G401.6 (cell line): ENCODE data around the gene DBN1.

Experiments used
- FAIRE-seq: peaks from 2 replicates; lab custom pipeline; 2012; peaks lifted over from hg19 to GRCh38; lab: Jason Lieb, UNC

Gene DBN1

GRCh38 chr5:177455661-177456590 is 17.5 kb downstream of the DBN1 start:
- no peak for FAIRE-seq

GRCh38 chr5:177455036-177455660 is 18.3 kb downstream of the DBN1 start:
- FAIRE-seq: no peak

DNA sequence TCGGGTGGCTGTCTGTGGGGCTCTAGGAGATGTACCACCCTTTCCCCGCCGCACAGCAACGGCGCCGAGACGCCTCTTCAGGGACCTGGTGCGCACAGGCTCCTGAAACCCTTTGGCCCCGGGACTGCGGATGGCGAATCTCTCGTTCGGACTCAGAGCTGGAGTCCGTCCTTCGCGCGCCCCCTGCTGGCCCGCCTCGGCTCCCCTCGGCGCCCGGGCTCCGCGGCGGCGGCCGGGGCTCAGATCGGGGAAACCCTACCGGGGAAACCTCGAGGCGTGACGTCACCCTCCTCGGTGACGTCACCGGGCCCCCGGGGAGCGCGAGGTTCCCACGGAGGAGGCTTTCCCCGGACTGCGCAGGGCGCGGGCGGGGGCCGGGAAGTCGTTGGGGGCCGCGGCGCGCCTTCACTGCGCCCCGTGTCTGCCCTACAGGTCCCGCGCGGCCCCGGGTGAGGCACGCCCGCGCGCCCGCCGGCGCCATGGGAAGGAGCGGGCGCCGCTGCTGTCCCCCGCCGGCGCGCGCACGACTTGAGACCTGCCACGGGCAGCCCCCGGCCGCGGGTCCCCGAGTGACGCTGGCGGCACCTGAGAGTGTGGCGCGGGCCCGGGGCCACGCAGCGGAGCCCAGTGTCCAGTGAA is 18.9 kb downstream of the DBN1 start:
- no peak for FAIRE-seq

GRCh38 chr5:177453852-177454396 is 19.5 kb downstream of the DBN1 start:
- no peak for FAIRE-seq

DNA sequence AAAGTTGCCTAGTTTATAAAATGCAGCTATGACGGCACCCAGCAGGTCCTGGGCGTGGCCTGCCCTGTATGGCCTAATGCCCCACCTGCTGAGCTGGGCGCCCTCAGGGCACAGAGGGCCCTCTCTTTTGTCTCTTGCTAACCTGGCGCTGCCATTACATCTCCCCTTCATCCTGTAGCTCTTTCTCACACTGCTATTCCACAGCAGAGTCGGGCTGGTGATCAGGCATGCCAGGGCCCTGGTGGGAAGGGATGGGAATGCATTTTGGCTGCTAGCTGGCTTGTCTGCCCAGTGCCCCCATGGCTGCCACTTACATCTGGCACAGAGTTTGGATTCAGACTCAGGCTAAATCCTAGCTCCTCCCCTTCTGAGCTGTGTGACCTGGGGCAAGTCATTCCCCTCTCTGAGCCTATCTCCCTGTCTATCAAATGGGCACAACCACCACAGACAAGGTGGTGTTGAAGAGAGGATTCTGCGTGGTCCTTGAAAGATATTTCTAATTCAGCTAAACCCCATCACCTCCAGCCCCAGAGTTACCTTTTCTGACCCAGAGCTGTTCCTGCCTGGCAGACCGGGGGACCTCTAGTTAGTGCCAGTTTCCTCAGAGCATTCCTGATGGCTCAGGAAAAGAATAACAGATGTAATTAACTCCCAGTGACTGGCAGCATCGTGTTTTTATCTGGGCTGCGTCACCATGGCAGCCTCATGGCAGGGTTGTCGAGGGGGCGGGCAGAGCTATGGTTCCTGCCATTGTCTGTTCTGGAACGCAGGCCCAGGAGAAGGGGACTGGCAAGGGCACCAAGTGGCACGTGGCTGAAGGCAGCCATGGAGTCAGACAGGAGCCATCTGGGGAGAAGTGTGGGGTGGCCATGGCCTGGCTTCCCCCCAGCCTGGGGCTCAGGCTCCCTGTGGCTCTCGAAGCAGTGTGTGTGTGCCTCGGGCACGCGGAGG is 20.5 kb downstream of the DBN1 start:
- no peak for FAIRE-seq

DNA sequence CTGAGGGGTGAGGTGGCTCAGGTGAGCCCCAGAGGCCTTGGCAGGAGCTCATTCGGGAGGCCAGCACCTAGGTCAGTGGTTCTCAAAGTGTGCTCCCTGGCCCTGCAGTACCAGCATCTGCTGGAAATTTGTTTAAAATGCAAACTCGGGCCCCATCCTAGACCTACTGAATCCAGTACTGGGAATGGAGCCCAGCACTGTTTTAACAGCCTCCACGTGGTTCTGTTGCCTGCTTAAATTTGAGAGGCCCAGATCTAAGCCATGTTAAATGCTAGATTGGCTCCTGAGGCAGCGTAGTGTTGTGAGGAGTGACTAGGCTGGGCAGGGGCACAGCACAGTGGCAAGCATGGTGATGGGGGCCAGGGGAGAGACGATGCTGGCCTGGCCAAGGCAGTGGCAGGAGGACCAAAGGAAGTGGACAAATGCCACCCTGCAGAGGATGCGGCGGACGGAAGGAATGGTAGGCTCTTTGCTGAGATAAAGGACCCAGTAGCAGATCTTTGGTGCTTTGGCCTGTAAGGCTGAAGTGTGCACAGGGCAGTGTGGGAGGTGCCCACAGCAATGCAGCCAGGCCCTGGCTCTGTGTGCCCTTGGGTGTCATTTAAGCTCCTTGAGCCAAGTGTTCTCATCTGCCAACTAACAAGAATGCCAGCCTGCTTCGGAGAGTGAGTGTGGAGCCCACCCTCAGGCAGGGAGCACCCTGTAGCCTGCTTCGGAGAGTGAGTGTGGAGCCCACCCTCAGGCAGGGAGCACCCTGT is 22.6 kb downstream of the DBN1 start:
- FAIRE-seq: no peak

- FAIRE-seq: no peak
Observed at GRCh38 chr5:177449140-177450061, 24.0 kb downstream of the DBN1 start.

DNA sequence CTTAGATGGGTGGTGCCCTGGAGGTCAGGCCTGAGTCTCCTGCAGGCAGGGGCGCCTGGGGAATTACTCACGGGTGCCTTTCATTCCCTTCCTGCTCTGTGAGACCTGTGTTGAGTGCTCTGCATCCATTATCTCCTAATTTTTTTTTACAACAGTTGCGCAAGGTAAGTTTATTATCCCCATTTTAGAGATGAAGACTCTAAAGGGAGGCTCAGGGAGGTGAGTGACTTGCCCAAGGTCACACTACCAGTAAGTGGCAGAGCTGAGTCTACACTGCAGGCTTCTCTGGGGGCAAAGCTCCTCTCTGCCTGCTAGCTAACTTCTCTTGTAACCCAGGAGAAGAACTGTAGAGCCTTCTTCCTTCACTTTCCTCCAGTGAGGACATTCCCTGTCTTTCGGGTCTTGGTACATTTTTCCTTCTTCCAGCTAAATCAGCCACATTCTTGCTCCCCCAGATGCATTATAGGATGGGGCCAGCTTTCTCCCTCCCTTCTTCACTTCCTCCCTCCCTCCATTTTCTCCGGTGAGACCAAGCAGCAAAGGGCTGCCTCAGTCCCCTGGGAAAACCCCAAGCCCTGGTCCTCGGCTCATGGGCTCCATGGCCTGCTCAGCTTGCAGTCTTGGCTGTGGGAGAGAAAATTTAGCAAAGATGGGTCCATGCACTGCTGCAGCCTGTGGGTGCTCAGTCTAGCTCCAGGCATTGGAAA is 25.0 kb downstream of the DBN1 start:
- no peak for FAIRE-seq

DNA sequence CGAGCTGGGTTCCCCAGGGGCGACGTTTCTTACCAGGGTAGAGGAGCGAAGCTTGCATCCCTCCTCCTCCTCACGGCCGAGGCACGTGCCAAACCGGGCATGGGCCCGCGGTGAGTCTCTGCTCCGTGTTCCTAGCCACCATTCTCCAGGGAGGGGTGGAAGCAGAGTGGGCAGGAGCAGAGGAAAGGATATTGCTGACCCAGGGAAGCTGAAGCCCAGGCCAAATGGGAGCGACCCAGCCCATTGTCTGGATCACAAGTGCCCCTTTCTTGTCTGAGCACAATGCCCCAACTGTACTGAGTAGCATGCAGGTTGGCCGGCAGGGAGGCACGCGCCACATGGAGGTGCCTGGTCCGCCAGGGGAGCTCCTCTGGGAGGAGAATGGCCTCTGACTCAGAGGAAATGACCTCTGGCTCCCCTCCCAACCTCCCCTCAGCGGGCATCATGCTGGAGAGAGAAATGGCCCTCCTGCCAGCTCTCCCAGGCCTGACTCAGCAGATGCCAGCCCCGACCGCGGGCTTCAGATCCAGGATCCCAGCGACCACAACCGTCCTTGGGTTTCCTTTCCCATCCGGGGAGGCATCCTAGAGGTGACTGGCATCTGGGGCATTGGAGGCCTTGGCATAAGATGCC is 25.7 kb downstream of the DBN1 start:
- FAIRE-seq: no peak

DNA sequence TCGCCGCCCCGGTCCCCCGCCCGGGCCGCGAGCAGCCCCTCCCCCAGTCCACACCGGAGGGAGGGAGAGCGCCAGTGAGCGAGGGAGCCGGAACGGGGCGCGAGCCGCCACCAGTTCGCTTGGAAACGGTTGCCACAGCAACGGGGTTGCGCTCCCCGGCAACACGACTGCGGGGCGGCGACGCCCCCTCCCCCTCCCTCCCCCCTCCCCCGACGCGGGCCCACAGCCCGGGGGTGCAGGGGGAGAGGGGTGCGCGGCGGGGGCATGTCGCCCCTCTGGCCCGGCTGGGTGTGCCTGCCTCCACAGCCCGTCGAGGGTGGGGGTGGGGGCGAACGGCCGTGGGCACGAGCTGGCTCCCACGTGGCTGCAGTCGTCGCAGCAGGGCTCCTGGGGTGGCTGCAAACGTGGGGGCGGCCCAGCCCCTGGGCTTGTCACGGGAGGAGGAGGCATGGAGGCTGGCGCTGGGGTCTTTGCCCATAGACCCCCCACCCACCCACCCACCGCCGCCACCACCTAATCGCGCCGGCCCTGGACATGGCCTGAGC is 26.3 kb downstream of the DBN1 start:
- FAIRE-seq: no peak

DNA sequence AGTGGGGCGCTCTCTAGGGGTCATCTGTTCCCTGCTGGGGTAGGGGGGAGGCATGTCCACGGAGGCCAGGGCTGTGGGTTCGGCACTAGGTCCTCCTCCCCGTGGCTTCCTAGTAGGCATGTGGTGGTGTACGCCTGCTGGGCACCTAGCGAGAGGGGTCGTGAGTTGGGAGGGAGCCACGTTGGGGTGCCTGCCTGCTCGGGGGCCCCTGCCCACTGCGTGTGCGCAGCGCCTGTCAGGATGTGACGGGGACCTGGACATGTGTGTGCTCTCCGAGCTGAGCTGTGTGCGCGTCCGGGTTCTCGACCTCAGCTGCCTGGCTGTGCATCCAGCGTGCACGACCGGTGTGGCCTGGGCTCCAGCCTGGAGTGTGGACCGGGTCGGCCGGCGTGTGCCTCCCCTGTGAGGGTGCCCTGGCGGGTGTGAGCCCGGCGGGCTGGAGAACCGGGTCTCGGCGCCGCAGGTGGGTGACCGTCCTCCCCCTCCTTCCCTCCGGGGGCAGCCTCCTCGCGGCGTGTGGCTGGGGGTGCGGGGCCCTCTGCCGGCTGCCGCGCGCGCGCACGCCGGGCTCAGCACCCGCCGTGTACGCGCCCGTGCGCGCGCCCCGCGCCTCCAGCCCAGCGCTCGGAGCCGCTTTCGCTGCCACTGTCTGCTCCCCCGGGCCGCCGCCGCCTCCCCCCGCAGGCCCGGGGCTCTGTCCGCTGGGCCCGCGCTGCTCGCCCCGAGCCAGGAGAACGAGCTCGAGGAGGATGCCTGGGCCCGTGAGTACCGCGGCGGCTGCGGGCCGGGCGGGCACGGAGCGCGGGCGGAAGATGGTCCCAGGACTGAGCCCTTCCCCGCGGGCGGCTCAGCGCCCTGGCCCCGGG is 27.0 kb downstream of the DBN1 start, which contains the start of gene PRR7:
PRR7 (plus strand) TSS at position 615 of the 866 bp plus-strand sequence. CDS start 8,254 bp downstream, outside the sequence.
- no peak for FAIRE-seq

GRCh38 chr5:177445917-177446199 is 27.6 kb downstream of the DBN1 start:
- no peak for FAIRE-seq

- FAIRE-seq: peak; percentile 31
Observed at GRCh38 chr5:177445052-177445916, 28.1 kb downstream of the DBN1 start.

GRCh38 chr5:177444106-177445051 is 29.1 kb downstream of the DBN1 start:
- FAIRE-seq: no peak
